H9 (cell line): ENCODE measurements around the gene SMTNL2. TPM values are rescaled to one million over a fixed set of nuclear protein-coding genes. Genes with fewer than 3 reads are reported as not detected.

ENCODE experiments used
- DNase-seq: peaks from one replicate; pipeline ENCODE4 v3.0.0-alpha.2; 2017
- H2AFZ ChIP-seq: one replicate; pipeline ENCODE4 v1.6.1; 2013; ENCODE audit warnings: mild to moderate bottlenecking, low read length, control low read depth, moderate library complexity
- H2AK5ac ChIP-seq: 2 replicates; pipeline ENCODE4 v1.6.1; 2013; ENCODE audit warnings: low read length, control low read depth, mixed read lengths; ENCODE audit not compliant: insufficient read length
- H2BK120ac ChIP-seq: one replicate; pipeline ENCODE4 v1.6.1; 2013; ENCODE audit warnings: low read depth, mild to moderate bottlenecking, low read length, control low read depth, inconsistent platforms; ENCODE audit not compliant: poor library complexity, severe bottlenecking
- H2BK12ac ChIP-seq: 2 replicates; pipeline ENCODE4 v1.6.1; 2013; ENCODE audit warnings: low read length, control low read depth, mixed read lengths, low read depth; ENCODE audit not compliant: insufficient read length
- H2BK15ac ChIP-seq: 2 replicates; pipeline ENCODE4 v1.6.1; 2013; ENCODE audit warnings: low read depth, low read length, control low read depth
- H2BK20ac ChIP-seq: one replicate; pipeline ENCODE4 v1.6.1; 2013; ENCODE audit warnings: low read depth, mild to moderate bottlenecking, low read length, control low read depth, inconsistent platforms; ENCODE audit not compliant: poor library complexity, severe bottlenecking
- H2BK5ac ChIP-seq: 2 replicates; pipeline ENCODE4 v1.6.1; 2013; ENCODE audit warnings: low read length, control low read depth, mixed read lengths; ENCODE audit not compliant: insufficient read length
- H3K14ac ChIP-seq: 2 replicates; pipeline ENCODE4 v1.6.1; 2013; ENCODE audit warnings: low read length, control low read depth; ENCODE audit not compliant: insufficient read depth
- H3K18ac ChIP-seq: 2 replicates; pipeline ENCODE4 v1.6.1; 2013; ENCODE audit warnings: low read depth, mild to moderate bottlenecking, mixed read lengths, low read length, control low read depth; ENCODE audit not compliant: insufficient read length
- H3K23ac ChIP-seq: 2 replicates; pipeline ENCODE4 v1.6.1; 2013; ENCODE audit warnings: low read length, control low read depth, mixed read lengths, low read depth; ENCODE audit not compliant: insufficient read length
- H3K23me2 ChIP-seq: 2 replicates; pipeline ENCODE4 v1.6.1; 2013; ENCODE audit warnings: low read depth, mild to moderate bottlenecking, mixed read lengths, low read length, control low read depth; ENCODE audit not compliant: insufficient read length, poor library complexity, severe bottlenecking
- H3K27ac ChIP-seq: 2 replicates; pipeline ENCODE4 v1.5.1; 2013; ENCODE audit warnings: low read length, control low read depth, mixed read lengths, low read depth; ENCODE audit not compliant: insufficient read length
- H3K27me3 ChIP-seq: 2 replicates; pipeline ENCODE4 v1.6.1; 2013; ENCODE audit warnings: low read length, control low read depth, inconsistent platforms; ENCODE audit not compliant: insufficient read depth
- H3K4ac ChIP-seq: 2 replicates; pipeline ENCODE4 v1.6.1; 2013; ENCODE audit warnings: low read depth, mild to moderate bottlenecking, control low read depth, inconsistent platforms, low read length, moderate library complexity
- H3K4me1 ChIP-seq: 2 replicates; pipeline ENCODE4 v1.6.1; 2013; ENCODE audit warnings: low read length, control low read depth, inconsistent platforms; ENCODE audit not compliant: insufficient read depth
- H3K4me2 ChIP-seq: 2 replicates; pipeline ENCODE4 v1.6.1; 2013; ENCODE audit warnings: low read length, control low read depth, mixed read lengths; ENCODE audit not compliant: insufficient read length, insufficient read depth
- H3K56ac ChIP-seq: 2 replicates; pipeline ENCODE4 v1.6.1; 2013; ENCODE audit warnings: low read depth, mild to moderate bottlenecking, mixed read lengths, low read length, control low read depth; ENCODE audit not compliant: insufficient read length
- H3K79me1 ChIP-seq: 2 replicates; pipeline ENCODE4 v1.6.1; 2013; ENCODE audit warnings: low read depth, mild to moderate bottlenecking, moderate library complexity, low read length, control low read depth, inconsistent platforms; ENCODE audit not compliant: insufficient read depth, poor library complexity, severe bottlenecking
- H3K79me2 ChIP-seq: 2 replicates; pipeline ENCODE4 v1.6.1; 2013; ENCODE audit warnings: low read length, control low read depth, inconsistent platforms; ENCODE audit not compliant: insufficient read depth
- H3K9ac ChIP-seq: 2 replicates; pipeline ENCODE4 v1.6.1; 2013; ENCODE audit warnings: low read length, control low read depth, mixed read lengths; ENCODE audit not compliant: insufficient read length; ENCODE audit errors: extremely low read depth
- H3K9me3 ChIP-seq: one replicate; pipeline ENCODE4 v1.6.1; 2013; ENCODE audit warnings: low read depth, low read length, inconsistent platforms; ENCODE audit not compliant: control insufficient read depth
- H3T11ph ChIP-seq: one replicate; pipeline ENCODE4 v1.6.1; 2013; ENCODE audit warnings: mild to moderate bottlenecking, low read length, control low read depth, inconsistent platforms
- H4K20me1 ChIP-seq: one replicate; pipeline ENCODE4 v1.6.1; 2013; ENCODE audit not compliant: control insufficient read depth, insufficient read length, insufficient read depth
- H4K5ac ChIP-seq: 2 replicates; pipeline ENCODE4 v1.6.1; 2013; ENCODE audit warnings: low read depth, mild to moderate bottlenecking, mixed read lengths, low read length, control low read depth; ENCODE audit not compliant: insufficient read length
- H4K8ac ChIP-seq: replicated peaks from 2 replicates; pipeline ENCODE4 v1.6.1; 2013; ENCODE audit warnings: low read length, control low read depth, mixed read lengths, low read depth; ENCODE audit not compliant: insufficient read length
- H4K91ac ChIP-seq: 2 replicates; pipeline ENCODE4 v1.6.1; 2013; ENCODE audit warnings: low read depth, mild to moderate bottlenecking, moderate library complexity, mixed read lengths, low read length, control low read depth; ENCODE audit not compliant: insufficient read length
- H3K27ac Mint-ChIP-seq, 3 experiments: 2 replicates in 2 of 3; 3 replicates in 1 of 3; pipeline ENCODE4 v1.8.0; 2020 to 2021; ENCODE audit warnings: mixed read lengths in 3 of 3, mild to moderate bottlenecking in 1 of 3, moderate library complexity in 1 of 3
- H3K27me3 Mint-ChIP-seq: 2 replicates; pipeline ENCODE4 v1.8.0; 2021; ENCODE audit warnings: low read depth, mild to moderate bottlenecking, moderate library complexity, mixed read lengths
- H3K36me3 Mint-ChIP-seq, 3 experiments: 2 replicates in 2 of 3; 3 replicates in 1 of 3; pipeline ENCODE4 v1.8.0; 2020 to 2021; ENCODE audit warnings: low read depth in 3 of 3, mixed read lengths in 3 of 3; ENCODE audit not compliant: insufficient read depth in 1 of 3
- H3K4me1 Mint-ChIP-seq, 2 experiments: 2 replicates each; pipeline ENCODE4 v1.8.0; 2020; ENCODE audit warnings: mixed read lengths in 2 of 2
- H3K4me3 Mint-ChIP-seq, 2 experiments: 2 replicates in 1 of 2; 3 replicates in 1 of 2; pipeline ENCODE4 v1.8.0; 2020 to 2021; ENCODE audit warnings: mild to moderate bottlenecking in 2 of 2, mixed read lengths in 2 of 2, moderate library complexity in 1 of 2
- H3K9me3 Mint-ChIP-seq, 2 experiments: 2 replicates in 1 of 2; 3 replicates in 1 of 2; pipeline ENCODE4 v1.8.0; 2020; ENCODE audit warnings: mild to moderate bottlenecking in 2 of 2, mixed read lengths in 2 of 2, moderate library complexity in 1 of 2
- WGBS: extraction: QIAGEN DNeasy Blood & Tissue Kit; methylation state at CpG from one replicate; pipeline ENCODE4 v1.1.7; 2013; ENCODE audit warnings: missing lambda C conversion rate, low lambda C conversion rate, mixed read lengths; ENCODE audit not compliant: insufficient read length; ENCODE audit errors: extremely low coverage; 5-methylcytosine and 5-hydroxymethylcytosine counted together
- total RNA-seq: library from RNA; stranded (reverse); gene quantifications from 2 replicates; pipeline ENCODE4 v1.2.1, GENCODE V29; 2021
- TF ChIP-seq, protein P1 (sequence below): fragments of 200-600 bp; sonication (generic); conservative IDR thresholded peaks from 3 replicates; pipeline ENCODE4 v1.8.0; 2021; ENCODE audit warnings: antibody characterized with exemption, mild to moderate bottlenecking

Gene SMTNL2
- total RNA-seq, 1 experiment from 2014 or later: 0.77 TPM

DNA sequence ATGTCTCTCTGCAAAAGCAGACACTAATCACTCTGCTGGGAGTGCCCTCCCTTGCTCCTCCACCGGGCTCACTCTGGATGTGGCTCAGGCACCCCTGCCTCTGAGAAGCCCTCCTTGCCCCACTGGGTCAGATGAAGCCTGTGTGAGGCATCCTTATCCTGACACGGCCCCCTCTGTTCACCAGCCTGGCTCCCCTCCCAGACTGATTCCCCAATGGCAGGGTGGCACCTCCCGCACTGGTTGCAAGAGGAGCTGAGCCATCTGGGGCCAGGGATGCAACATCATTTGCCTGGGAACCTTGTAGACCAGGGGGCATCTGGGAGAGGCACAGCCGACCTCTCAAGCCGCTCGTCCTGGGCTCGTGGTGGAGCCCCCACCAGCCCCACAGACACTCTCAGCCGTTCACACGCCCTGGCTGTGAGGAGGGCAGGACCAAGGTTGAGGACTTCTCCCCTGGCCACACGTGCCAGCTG is 6.7 kb downstream of the SMTNL2 start:
- H3K4me1 Mint-ChIP-seq: peaks cover 4 to 18% of the 10 kb centered on the region in 2 experiments
- TF ChIP-seq, protein P1, sequence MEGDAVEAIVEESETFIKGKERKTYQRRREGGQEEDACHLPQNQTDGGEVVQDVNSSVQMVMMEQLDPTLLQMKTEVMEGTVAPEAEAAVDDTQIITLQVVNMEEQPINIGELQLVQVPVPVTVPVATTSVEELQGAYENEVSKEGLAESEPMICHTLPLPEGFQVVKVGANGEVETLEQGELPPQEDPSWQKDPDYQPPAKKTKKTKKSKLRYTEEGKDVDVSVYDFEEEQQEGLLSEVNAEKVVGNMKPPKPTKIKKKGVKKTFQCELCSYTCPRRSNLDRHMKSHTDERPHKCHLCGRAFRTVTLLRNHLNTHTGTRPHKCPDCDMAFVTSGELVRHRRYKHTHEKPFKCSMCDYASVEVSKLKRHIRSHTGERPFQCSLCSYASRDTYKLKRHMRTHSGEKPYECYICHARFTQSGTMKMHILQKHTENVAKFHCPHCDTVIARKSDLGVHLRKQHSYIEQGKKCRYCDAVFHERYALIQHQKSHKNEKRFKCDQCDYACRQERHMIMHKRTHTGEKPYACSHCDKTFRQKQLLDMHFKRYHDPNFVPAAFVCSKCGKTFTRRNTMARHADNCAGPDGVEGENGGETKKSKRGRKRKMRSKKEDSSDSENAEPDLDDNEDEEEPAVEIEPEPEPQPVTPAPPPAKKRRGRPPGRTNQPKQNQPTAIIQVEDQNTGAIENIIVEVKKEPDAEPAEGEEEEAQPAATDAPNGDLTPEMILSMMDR: no peak
- H3K18ac ChIP-seq: no peak overlapping the region
- no peaks in the 10 kb centered on the region for H3K4me1 ChIP-seq
- H4K5ac ChIP-seq: no peak overlapping the region
- H3K9ac ChIP-seq: no peak overlapping the region
- H2BK120ac ChIP-seq: no peak overlapping the region
- H3K23me2 ChIP-seq: no peaks in the 10 kb centered on the region
- H4K8ac ChIP-seq: no peak overlapping the region
- no peak overlapping the region for H2BK5ac ChIP-seq
- H3K4ac ChIP-seq: no peak overlapping the region
- no CpG with 5 or more reads among the region's 10 CpGs for WGBS
- H4K91ac ChIP-seq: no peak overlapping the region
- no peak overlapping the region for H2AK5ac ChIP-seq
- H2BK20ac ChIP-seq: no peak overlapping the region
- no peak overlapping the region for H2AFZ ChIP-seq
- DNase-seq: no peak
- H3K79me1 ChIP-seq: no peaks in the 10 kb centered on the region
- no peaks in the 10 kb centered on the region for H3K9me3 ChIP-seq
- no peak overlapping the region for H2BK15ac ChIP-seq
- H3K27ac ChIP-seq: no peak overlapping the region
- no peak overlapping the region for H2BK12ac ChIP-seq
- no peak overlapping the region for H3K56ac ChIP-seq
- H3K23ac ChIP-seq: no peak overlapping the region
- no peaks in the 10 kb centered on the region; the same call in 1 of the 2 replicates for H3K27me3 ChIP-seq
- no peak overlapping the region for H3K27ac Mint-ChIP-seq
- H4K20me1 ChIP-seq: peaks cover 2% of the 10 kb centered on the region
- H3K4me2 ChIP-seq: no peak overlapping the region
- H3K79me2 ChIP-seq: no peaks in the 10 kb centered on the region
- H3K4me3 Mint-ChIP-seq: no peak overlapping the region
- no peaks in the 10 kb centered on the region for H3K9me3 Mint-ChIP-seq
- no peak overlapping the region for H3T11ph ChIP-seq
- peaks cover 35% of the 10 kb centered on the region for H3K27me3 Mint-ChIP-seq
- H3K36me3 Mint-ChIP-seq: no peaks in the 10 kb centered on the region; a peak in 1 of 7 replicates
- H3K14ac ChIP-seq: no peak overlapping the region
